ENCODE data around the gene AGAP1.

AGAP1 gene

DNA sequence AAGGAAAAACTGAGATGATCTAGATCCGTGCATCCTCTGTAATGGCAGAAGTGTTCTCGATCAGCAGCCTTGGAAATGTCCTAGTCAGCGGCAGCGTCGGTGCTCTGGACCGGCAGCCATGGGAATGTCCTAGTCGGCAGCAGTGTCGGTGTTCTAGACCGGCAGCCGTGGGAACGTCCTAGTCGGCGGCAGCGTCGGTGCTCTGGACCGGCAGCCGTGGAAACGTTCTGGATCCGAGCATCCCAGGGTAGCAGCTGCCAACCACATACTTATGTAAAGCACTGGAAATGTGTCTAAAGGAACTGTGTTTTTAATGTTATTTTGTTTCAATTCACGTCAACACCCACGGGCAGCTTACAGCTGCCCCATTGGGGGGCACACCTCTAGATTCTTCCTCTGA is 615.6 kb downstream of the AGAP1 start:
- no peak for DNase-seq

DNA sequence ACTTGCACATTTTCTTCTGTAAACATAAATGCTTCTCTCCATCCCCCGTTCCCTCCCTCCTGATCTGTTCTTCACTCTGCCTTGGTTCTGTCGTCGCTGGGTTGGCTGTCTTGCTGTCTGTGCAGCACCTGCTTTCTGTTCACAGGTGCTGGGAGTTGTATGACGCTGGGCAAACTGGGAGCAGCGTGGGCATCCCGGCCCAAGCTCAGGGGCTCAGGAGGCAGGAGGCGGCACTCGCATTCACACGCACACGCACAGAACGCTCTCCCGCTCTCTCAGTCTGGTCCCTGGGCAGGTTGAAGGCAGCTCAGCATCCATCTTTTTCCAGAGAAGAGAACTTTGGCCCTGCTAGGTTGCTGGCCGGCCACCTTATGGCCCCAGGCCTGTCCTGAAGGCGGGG is 618.6 kb downstream of the AGAP1 start:
- no peak for DNase-seq

DNA sequence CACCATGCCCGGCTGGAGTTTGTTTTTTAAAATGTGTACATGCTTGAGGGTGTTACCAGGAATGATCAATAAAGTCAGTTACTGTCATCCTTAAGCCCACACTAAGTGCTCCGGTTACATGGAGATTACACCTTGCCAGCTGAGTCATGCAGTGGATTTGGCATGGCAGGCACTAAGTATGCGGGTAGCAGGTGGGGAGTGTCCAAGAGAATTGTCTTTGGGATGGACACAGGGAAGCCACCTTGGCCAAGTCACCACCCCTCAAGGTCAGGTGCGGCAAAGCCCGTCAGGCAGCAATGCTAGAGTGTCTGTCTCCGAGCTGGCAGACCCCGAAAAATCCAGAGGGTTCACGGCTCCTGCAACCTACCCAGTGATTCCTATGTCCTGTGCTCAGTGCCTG is 619.6 kb downstream of the AGAP1 start:
- DNase-seq: no peak

DNA sequence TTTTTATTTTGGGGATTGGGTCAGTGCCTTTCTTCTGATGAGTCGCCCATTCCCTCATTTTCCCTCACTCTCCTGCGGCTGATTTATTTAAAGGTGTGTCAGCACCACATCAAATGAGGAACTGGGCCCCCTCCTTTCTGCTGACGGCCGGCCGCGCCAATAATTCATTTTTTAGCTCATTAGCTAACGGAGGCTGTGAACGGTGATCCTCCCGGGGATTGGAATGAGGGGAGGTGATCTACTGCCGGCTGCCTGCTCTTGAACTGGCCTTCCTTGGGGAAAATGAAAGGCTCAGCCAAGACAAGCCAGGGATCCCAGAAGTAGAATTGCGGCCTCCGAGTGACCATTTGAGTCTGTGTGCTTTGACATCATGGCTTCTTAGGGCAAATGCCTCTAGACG is 620.1 kb downstream of the AGAP1 start:
- no peak for DNase-seq

DNA sequence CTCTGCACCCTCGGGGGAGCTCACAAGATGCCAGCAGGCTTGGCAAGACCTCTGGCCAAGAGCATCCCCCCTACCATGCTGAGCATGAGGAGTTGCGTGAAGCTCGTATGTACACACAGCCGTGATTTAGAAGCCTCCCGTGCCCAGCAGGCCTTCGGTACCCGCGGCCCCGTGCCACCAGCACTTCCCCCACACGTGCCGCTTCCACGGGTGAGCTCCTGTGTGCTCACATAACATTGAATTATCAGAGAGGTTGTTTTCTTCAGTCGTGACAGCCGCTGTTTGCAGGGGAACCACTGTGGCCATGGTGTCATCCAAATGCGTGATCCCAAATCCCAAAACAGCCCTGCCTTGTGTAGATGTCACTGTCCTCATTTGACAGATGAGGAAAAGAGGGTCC is 621.1 kb downstream of the AGAP1 start:
- no peak for DNase-seq

DNA sequence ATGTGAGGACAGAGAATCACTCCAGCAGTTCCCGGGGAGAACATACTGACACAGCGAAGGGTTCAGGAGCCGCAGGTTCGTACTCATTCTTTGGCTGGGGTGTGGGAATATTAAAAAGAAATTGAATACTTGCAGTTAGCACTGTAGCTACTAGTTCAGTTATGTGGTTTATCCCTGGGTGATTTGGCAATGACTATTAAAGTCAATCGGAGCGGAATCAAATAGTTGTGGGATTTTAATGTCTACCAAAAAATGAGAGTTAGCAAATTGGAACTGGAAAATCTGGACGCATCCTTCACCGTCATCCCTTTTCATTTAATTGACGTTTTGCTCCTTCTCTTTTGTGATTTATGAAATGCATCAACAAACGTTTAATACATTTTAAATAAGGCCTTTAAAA is 623.6 kb downstream of the AGAP1 start:
- DNase-seq: no peak

DNA sequence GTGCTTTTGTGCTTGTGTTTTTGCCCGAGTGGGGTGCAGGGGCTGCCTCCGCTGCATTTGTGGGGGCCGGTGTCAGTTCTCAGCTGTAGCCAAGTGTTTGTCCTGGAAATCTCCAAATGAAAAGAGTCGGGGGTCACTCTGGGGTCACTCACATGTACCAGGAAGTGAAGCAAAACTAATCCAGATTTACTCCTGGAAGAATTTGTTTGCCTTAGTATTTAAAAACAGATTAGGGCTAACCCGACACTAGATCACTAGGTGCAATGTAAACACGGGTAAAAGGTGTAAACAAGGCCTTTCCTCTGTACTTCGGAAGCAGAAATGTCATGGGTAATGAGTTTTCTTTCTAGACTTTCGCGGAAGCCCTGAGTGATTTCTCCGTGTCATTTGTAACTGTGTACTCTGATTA is 624.0 kb downstream of the AGAP1 start:
- no peak for DNase-seq

DNA sequence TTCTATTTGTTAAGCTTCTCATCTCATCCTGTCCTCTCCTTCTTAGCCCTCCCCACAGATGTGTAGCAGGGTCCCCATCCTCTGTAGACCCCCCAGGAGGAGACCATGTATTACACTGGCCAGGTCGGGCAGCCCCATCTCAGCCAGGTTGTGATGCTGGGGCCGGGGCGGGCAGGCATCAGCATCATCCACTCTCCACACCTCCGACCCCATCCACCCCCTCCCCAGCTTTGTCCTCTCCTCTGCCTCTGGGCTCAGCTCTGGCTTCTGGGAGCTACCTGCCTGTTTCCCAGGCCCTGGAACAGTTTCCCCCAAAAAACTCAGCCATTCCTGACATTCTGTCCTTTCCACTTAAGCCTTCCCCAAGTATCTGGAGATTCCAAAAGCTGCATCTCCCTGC is 625.2 kb downstream of the AGAP1 start:
- DNase-seq: no peak

DNA sequence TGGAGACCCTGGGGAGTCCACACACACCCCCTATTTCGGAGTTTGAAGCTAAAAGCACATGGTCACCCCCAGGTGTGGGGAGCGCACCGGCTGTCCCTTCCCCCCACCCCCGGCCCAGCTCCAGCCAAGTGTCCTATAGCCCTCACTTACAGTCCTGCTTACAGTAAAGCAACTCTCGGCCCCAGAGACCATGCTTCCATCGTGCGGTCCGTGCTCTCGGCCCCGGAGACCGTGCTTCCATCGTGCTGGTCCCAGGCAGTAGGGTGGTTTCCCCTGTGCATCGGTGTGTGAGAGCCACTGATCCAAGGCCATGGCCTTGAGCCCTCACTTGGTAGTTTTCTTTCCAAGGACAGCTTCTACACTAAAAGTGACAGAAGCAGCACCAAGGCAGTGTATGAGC is 625.6 kb downstream of the AGAP1 start:
- no peak for DNase-seq

DNA sequence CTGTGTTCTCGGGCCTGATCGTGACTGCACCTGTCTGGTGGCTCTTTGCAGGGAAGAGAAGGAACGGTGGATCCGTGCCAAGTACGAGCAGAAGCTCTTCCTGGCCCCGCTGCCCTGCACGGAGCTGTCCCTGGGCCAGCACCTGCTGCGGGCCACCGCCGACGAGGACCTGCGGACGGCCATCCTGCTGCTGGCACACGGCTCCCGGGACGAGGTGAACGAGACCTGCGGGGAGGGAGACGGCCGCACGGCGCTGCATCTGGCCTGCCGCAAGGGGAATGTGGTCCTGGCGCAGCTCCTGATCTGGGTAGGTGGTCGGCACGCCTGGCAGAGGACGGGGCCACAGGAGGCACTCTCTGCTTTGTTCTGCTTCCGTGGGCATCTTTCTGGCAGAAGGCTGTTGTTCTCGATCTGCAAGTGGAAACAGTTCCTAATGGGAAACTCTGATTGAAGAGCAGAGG is 626.3 kb downstream of the AGAP1 start:
- no peak for DNase-seq

DNA sequence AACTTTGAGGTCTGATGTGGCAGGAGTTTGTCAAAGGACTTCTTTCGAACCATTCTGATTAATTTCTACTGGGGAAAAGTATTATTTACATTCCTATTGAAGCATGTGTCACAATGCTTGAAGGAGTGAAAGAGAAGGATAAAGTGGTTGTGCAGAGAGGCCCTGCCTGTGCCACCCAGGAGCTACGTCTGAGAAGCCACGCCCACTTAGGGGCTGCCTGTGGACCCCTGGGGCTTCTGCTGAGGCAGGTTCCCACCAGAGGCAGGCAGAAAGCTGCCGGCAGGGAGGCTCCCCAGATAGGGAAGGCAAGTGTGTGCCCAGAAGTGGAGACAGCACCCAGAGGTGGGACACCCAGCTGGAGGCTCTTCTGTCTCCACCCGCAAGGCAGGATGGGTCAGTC is 627.0 kb downstream of the AGAP1 start:
- DNase-seq: no peak

DNA sequence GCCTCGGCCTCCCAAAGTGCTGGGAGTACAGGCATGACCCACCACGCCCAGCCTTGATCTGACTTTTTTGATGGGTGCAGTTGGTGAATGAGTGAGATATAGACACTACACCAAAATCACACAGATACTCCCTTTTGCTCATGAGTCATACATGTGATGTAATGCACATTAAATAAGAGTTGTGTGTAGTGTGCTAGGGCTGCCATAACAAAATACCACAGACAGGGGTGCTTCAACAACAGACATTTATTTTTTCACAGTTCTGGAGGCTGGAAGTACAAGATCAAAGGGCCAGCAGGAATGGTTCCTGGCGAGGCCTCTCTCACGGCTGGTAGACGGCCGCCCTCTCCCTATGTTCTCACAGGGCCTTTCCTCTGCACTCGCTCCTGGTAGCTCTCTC is 627.7 kb downstream of the AGAP1 start:
- DNase-seq: no peak

DNA sequence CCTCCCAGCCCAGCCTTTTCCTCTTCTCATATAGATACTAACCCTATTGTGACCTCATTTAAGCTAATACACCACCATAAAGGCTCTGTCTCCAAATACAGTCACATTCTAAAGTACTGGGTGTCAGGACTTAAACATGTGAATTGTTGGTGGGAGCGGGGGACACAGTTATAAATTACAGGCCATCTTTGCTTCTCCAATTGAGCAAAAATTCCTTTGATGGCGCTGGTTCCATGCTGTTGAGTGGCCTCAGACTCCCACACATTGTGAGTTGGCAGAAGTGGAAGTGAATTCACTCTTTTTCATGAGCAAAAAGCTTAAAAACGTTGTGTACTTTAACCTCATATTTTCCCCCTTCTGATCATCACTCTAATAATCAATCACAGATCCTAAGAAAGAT is 628.4 kb downstream of the AGAP1 start:
- no peak for DNase-seq

DNA sequence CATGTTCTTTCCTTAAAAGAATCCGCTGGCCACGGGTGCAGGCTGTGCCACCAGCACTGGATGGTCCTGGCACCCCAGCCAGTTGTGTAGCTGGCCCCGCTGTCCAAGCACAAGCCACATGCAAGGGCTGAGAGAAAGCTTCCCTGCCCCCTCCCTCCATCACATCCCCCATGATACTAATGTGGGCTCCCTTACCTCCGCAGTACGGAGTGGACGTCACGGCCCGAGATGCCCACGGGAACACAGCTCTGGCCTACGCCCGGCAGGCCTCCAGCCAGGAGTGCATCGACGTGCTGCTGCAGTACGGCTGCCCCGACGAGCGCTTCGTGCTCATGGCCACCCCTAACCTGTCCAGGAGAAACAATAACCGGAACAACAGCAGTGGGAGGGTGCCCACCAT is 629.9 kb downstream of the AGAP1 start:
- no peak for DNase-seq

DNA sequence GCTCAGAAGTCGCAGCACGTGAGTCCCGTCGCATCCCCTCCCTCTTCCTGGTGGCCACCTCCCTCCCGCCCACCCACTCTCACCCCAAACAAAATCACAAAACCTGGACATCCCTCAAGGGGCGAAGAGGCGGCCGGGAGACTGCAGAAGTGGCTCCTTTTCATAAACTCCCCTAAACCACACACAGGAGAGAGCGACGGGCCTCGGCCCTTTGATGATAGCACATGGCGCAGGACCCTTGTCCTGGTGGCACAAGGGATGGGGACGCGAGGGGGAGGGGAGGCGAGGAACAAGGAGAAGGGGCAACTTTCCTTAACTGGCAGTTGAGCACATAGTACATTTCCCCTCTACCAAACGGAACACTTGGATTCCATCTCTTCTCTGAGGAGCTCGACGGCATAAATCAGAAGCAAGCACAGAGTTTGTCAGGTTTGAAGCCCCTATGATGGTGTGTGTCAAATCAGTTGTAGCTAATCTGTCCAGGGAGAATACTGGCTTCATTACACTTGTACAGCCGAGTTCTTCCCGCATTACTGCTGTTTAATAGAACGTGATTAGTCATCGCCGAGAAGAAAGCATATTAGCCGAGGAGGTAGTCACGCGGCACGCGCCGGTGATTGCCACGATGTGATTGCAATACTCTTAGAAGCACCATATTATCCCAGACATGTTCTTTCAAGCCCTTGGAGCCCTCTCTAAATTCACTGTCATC is 630.5 kb downstream of the AGAP1 start:
- no peak for DNase-seq

DNA sequence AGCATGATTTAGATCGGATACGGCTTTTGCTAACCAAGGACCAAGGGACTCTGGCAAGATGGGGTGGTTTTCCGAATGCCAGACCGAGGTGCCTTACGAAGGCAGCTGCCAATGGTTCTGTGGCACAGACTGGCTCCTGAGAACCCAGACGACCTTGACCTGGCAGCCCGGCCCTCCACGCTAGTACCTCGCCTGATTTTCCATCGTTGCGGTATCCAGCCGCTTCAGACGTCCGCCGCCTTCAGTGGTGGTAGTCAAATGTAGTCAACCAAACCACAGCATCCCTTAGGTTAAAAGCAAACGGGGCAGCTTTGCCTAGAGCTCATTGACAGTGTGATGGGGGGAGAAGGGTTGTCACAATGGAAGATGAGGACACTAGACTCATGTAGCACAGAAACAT is 631.7 kb downstream of the AGAP1 start:
- DNase-seq: no peak

DNA sequence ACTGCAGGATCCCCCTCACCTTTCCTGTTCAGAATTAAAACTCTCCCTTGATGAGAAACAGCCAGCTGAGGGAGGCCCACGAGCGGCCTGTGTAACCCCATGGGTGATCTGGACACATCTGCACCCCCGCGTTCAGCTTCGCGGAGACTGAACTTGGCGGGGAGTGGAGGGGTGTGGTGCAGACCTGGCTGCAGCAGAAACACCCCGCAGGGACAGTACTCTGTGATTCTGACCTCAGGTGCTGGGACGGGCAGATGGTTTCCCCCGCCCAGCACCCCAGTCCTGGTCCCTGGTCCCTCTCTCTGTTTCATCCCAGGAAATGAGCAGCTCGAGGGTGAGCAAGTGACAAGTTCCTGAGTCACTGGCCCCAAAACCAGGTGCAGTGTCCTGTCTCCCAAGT is 633.2 kb downstream of the AGAP1 start:
- DNase-seq: no peak

DNA sequence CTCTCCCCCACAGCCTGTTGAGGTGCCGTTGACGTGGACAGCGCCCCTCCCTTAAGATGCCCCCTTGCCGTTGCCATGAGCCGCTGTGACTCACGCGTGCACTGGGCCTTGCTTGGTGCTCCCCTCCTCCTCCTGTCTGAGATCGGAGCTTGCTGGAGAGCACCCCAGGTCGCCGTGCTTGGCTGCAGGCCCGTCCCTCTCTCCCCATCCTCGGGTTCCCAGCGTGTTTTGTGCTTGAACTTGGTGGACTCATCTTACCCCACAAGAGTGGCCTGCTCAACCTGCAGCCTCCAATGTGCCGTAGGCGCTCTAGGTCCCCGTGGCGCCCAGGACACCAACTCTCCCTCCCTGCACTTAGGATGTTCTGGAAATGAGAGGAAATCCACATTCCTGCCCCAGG is 634.5 kb downstream of the AGAP1 start:
- no peak for DNase-seq

DNA sequence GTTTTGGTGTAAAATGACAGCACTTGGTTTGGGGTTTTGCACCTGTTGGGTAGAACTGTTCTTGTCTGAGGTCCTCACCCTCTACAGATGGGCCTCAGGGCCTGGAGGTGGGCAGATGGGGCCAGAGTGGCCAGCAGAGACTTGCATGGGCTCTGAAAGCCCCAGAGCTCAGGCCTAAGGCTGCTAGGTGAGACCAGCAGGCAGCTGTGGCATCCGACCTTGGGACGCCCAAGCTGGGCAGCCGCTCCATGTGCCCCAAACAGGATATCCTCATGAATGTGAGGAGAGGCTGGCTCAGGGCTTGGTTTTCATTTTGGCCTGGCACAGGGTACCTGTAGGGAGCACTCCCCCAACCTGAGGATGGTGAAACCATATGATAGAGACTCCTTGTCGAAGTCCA is 636.1 kb downstream of the AGAP1 start:
- no peak for DNase-seq

DNA sequence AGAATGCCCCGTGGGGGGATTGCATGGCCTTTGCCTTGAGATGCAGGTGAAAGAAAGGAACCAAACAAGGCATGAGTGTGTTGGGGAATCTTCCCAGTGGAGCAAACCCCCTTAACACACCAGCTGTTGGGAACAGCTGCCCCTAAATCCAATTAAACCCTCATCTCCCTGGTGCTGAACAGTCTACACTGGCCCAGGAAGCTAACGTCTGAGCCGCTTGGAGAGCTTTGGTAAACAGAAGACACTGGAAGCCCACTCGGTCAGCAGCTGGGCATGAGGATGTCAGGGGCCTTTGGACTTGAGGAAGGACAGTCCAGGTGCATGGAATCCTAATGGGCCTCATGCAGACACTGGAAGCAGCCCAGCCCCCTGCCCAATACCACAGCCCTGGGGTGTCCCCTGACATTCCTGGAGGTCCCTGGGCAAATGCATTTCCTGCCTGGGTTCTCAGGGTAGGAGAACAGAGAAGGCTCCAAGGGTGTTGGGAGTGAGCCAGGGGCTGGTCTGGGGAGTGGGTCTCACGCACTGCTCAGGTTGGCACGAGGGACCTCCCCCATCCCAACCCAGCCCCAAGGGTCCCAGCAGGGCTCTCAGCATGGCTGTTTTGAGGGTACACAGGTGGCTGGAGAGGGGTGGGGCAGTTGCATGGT is 636.6 kb downstream of the AGAP1 start:
- DNase-seq: no peak

DNA sequence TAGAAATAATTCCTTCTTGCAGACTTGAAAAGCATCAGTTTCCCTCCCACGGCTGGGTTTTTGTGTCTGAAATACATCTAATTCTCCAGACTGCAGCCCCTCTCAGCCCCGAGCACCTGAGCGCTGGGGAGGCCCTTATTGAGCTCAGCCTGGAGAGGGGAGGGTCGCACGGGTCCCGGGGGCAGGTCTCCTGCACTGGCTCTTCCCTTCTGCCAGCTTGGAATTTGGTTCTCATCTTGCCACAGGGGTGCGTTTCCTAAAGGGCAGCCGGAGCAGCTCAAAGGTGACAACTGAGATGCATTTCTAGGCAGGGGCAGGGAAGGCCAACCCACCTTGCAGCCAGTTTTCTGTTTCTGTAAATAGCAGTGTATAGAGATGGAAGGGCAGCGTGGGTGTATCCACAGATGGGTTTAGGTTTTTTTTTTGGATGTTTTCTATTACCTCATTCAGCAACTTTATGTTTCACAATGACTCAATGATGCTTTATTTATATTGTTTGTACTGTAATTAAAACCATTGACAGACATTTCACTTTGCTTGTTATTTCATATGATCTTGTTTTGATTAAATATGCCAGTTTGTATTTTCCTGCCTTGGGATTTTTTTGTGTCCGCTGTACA is 637.3 kb downstream of the AGAP1 start:
- DNase-seq: no peak

DNA sequence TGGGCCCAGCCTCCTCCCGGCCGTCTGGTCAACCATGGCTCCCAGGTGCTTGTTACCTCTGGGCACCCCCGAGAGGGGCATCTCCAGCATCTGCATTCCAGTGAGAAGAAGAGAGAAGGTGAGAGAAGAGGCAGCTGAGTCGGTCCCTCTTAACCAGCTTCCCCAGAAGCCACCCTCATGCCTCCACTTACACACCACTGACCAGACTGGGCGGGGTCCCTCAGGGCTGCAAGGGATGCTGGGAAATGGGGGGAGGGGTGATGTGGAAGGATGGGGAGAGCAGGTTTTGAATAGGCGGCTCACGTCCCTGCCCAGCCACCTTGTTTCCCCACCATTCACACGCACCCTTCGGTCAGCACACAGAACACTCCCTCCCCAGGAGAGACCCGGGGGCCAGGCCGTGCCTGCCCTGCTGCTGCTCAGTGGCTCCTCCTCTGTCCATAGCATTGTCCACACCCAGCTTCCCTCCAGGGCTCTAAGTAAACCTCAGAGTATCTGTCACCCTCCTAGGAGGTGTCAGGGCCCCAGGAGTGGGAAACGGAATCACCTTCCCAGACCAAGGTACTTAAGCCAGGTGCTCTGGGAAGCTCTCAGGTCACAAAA is 639.7 kb downstream of the AGAP1 start:
- DNase-seq: no peak

DNA sequence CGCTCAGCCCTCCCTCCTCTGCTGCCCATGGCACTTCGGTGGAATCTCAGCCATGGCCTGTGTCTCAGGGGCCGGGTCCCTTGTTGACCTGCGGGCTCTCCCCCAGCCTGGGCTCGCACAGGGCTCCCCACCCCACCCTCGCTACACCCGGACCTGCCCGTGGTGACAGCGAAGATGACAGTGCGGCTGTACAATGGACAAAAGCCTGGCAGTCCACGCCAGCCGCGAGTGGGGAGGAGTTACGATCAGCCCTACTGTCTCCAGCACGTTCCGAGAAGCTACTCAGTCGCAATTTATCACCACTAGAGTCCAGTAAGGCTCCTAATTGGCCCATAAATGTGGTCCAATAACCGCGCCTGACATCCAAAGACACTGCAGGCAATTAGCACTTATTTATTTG is 642.7 kb downstream of the AGAP1 start:
- DNase-seq: peak in 13 of 51 donors; percentile 6 to 51 (median 22)

All from hypothalamus (tissue), 51 donors.